COLO829 (cell line): Measurements from ENCODE around the gene NEB.

ENCODE experiments used
- DNase-seq: peaks from one replicate; pipeline ENCODE4 v3.0.0; 2012; ENCODE audit warnings: low spot score

Gene NEB

DNA sequence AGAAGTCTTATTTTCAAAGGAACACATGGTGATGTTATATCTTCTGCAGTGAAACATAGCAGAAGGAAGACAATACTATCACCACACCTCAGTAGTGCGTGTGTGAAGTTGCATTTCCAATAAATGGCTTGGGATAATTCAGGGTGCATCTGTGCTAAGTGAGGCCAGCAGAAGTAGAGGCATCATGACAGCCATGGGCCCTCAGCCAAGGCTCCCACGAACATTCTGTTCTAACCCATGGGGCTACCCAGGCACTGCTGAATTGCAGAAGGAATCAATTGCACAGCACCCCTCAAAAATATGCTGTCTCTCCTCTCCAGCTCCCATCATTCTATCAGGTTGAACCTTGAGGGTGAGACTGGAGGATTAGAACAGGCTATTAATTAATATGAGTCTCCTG is 185.1 kb downstream of the NEB start:
- DNase-seq, result no peak

DNA sequence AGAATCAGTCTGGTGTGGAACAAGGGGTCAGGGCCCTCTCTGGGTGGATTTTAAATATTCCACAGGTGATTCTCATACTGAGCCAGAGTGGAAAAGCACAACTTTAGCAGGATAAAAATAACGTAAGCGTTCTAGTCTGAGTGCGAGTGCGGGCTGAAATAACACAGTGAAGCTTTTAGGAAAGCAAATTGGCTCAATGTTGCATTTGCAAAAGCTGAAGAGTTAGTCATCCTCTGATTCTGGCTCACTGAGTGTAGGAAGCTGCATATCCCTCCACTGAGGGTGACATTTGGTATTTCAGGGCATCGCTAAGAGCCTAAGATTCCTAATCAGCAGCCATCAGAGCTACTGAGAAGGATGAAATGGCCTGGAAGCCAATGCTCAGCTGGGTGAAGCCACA is 189.8 kb downstream of the NEB start:
- no peak for DNase-seq

DNA sequence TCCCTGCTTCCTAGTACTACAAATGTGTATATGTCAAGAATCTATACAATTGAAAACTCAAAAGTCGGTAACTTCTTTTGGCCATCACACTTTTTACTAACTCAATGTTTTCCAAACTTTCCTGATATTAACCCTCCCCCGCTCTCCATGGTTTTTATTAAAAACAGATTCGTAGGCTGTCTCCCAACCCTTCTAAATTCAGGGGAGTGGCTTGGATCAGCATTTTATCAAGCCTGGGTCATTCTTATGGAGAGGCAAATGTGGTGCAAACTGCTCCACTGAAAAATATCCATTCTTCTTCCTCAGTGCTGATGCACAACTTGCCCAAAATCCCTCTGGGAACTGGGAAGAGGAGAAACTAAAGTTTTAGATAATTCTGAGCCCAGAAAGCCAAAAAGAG is 190.4 kb downstream of the NEB start:
- DNase-seq, result no peak

DNA sequence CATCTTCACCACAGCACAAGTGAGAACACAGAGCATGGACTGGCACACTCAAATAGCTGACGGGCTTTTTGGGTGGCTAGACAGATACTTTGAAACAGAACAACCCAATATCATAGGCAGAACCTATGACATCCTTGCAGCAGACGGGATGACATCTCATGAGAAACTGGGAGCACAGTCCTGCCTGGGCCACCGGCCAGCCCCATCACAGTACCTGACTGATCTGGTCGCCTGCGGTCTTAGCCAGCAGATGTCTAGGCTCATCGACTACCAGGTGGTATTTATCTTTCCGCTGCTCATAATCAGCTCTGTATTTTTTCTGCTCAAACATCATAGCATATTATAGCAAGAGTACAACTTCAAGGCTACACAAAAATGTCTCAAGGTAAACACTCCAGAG is 200.3 kb downstream of the NEB start:
- DNase-seq, result no peak

DNA sequence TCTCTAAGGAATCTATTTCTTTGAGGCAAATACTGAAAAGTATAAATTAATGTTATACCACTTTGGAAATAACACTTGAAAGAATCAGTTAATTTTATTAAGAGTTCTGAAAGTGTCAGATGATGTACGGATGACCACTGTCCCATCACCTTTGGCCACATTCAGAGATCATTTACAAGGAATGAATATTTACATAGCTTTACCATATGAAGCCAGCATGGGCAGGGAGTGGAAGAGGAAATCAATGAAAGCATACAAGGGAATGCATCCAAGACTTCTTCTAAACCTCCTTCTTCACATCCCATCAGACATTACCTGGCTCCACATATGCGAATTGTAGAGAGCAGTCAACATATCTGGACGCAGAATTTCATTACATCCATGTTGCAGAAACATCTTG is 201.1 kb downstream of the NEB start:
- no peak for DNase-seq

DNA sequence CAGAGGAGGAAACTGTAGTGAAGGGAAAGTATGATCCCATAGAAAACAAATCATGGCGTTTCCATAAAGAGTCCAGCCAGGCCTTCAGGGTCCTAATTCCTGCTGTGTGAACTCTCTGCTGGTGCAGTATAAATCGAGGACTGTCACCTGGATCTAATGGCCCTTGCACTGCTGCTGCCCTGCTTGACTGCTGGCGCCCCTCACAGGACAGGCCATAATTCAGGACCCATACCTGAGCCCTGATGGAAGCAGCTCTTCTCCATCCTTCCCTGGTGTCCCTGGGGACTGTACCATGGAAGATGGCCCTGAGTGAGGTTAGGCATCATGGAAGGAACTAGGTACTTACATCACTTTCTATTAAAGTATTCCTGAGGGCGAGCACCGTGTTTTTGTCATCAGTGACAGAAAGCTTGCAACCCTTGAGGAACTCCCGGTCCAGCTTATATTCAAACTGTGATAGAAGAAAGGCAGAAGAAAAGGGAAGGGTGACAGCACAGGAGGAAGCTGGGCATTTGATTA is 207.6 kb downstream of the NEB start:
- no peak for DNase-seq

DNA sequence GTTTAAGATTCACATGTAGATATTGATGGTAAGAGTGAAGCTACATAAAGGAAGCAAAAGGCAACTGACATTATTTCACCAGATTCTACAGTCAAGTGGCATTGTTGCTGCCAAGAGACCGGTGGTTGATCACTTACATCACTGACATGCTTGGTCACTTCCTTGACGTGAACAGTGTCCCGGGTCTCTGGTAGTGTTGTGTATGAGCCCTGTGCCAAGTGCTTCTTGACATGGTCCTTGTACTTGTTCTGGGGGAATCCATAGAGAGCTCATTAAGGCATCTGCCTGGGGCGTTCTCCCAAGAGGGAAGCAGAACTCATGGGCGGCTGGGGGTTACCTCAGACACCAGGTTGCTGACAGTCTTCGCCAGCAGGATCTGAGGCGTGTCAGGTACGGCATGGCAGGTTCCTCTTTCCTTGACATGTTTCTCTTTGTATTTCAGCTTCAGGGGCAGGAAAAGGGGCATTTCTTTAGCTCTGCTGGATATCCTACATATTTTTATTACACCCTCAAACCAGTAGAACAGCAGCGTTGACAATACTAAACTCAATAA is 208.4 kb downstream of the NEB start:
- DNase-seq, result no peak

DNA sequence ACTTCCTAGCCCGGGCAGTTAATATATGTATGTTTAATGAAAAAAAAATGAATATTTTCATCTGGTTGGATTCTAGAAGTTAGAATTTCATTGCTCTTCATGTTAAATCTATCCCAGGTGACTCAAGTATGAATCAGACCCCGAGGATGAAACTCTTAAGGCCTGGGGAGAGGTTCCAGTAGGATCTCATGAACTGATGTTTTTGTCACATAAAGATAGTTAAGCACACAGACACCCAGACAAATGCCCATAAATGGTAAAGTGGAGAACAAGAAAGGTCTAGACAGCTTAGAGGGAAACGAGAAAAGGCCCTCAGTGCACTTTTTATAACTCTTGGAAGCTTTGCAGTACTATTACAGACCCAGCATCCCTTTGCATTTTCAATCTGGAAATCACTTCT is 210.4 kb downstream of the NEB start:
- DNase-seq, result no peak

DNA sequence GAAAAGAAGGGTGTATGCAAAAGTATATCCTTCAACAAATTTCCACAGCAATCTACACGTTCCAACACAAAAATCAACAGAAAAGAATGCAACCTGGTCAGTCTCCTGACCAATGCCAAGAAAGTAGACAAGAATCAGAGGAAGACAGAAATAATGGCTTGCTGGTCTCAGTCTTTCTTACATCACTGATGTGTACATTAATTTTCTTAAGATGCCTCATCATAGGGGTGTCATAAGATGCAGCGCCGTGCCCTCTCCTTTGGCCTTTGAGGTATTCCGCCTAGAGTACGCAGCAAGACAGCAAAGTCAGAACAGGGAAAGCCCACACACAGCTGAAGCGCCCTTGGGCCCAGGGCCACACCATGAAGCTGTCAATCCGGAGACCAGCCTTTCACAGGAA is 211.7 kb downstream of the NEB start:
- DNase-seq, result no peak

DNA sequence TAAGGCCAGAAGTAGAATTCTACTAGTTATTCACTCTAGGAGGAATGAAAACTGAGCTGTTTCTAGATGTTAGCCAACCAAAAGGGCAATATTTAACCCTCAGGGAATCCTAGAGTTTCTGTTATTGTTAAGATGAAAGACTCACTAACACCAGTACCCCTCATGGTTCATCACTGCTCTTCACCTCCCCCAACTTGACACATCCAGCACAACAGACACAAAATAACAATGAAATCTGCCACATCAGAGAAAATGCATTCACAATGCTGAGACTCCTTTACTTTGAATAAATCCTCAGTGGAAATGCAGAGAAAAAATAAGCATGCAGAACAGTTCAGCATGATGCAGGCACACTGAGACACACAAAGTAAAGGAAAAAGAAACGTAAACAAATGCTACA is 213.3 kb downstream of the NEB start:
- no peak for DNase-seq

DNA sequence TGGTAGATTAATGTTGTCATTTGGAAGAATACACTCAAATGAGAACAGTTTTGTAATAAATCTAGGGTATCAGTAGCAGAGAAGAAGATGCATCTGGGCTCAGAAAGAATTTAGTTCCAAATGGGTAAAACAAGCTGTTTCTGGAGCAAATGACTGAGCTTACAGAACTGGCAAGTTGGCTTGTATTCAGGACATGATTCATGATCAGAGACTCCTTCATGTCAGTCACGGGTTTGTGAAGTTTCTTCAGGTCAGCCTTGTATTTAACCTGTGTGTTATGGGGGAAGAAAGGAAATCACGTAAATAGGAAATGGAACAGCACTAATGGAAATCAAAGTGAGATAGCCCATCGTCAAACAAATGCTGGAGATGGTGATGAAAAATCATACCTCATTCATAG is 215.5 kb downstream of the NEB start:
- DNase-seq, result no peak

DNA sequence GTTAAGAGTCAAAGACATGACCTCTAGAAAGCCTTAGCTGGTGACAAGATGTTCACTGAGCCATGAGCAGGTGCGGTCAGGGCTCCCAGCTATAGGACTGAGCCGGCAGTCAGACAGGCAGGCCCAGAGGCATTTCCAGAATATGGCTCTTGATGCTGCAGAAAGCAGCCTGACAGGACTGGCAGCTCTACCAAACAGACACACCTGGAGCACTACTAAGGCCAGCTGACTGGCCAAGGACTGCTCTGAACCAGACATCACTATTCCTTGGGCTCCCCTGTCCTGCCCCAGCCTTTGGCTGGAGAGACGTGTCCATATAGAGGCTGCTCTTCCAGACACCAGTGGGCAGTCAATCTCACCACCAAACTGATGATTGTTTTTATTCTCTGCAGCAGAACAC is 225.8 kb downstream of the NEB start:
- no peak for DNase-seq

DNA sequence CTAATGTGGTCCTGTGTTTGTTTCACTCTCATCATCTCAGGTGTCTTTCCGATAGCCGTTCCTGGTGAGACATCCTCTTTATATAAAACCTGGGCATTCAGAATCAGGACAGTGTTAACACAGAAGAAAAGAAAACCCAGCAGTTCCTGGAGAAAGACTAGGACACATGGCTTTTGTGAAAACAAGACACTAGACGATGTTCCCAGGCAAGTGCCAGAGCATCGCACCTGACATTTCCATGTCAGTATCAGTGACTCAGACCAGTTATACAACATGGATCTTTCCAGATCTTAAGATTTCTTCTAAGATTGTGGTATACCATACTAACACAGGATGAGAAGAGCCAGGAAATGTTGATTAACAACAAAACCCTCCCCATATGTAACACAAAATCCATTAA is 228.1 kb downstream of the NEB start:
- no peak for DNase-seq

DNA sequence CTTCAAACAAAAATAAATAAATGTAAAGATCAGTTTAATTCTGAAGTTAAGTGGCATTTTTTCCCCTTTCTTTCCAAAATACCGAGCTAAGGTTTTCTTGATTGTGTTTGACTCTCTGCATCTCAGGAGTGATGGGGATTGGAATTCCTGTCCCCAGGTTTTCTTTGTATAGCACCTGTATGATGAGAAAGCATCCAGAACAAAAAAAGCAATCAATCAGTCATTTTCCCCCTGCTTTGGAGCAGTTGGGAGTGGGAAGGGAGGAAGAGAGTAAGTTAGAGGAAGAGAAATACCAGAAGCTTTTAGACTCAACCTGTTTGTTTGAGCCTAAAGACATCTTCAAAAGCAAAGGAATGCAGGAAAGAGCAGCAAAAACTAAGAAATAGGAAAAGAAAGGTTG is 236.1 kb downstream of the NEB start:
- no peak for DNase-seq

DNA sequence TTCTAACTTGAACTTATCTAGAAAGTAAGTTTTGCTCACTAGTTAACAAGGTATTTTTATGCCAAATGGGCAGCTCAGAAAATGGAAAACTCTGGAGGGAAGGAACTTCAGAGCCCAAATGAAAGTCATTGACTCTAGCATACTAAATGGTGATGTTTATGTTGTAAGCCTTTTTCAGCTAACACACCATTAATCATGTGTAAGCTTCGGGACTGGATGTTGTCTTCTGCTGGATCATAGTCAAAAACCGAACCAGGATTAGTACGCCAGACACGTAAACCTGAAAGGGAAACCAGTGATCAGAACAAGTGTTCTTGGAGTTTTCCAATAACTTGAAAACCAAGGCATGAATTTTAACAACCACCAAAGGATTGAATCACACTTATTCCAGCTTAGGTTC is 242.8 kb downstream of the NEB start:
- no peak for DNase-seq

DNA sequence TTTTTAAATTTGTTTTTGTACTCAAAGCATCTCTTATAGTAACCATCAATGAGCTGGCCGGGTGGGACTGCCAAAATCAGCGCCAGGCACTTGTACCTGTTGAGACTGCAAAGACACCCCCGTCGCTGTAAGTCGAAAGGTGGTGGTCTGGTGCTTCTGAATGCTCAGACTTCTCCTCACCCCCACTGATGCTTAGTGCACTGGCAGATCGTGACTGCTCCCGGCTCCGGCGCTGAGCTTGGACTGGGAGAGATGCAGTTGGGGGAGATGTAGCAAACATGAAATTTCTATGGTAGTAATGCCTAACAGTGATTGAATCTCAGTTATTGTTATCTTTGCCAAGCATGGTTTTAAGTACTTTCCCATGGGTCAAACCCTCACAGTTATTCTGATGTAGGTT is 244.0 kb downstream of the NEB start:
- no peak for DNase-seq

DNA sequence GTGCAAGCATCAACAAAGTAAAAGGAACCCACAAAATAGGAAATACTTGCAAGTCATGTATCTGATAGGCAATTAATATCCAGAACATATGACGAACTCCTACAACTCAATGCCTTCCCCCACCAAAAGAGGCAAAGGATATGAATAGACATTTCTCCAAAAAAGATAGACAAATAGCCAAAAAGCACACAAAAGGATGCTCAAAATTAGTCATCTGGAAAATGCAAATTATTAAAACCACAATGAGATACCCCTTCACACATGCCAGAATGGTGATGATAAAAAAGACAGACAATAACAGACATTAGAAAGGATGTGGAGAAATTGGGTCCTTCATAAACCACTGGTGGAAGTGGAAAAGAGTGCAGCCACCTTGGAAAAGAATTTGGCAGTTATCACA is 248.2 kb downstream of the NEB start:
- DNase-seq, result no peak

DNA sequence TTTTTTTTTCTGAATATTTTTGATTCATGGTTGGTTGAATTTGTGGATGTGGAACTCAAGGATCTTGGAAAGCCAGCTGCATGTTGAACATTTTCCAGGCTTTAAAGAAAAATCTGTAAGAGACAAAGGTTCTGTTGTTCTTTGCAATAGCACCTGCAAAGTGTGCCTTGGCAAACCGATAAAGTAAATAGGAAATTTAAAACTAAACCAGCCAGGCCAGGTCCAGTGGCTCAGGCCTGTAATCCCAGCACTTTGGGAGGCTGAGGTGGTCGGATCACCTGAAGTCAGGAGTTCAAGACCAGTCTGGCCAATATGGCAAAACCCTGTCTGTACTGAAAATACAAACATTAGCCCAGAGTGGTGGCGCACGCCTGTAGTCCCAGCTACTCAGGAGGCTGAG is 250.2 kb downstream of the NEB start:
- no peak for DNase-seq

DNA sequence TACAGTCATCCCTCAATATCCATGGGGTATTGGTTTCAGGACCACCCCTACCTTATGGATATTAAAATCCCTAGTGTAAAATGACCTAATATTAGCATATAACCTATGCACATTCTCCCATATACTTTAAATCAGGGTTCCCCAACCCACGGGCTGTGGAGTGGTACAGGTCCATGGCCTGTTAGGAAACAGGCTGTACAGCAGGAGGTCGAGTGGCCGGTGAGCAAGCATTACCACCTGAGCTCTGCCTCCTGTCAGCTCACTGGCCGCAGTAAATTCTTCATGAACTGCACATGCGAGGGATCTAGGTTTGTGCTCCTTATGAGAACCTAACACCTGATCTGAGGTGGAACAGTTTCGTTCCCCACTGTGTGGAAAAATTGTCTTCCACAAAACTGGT is 250.7 kb downstream of the NEB start:
- DNase-seq, result no peak

DNA sequence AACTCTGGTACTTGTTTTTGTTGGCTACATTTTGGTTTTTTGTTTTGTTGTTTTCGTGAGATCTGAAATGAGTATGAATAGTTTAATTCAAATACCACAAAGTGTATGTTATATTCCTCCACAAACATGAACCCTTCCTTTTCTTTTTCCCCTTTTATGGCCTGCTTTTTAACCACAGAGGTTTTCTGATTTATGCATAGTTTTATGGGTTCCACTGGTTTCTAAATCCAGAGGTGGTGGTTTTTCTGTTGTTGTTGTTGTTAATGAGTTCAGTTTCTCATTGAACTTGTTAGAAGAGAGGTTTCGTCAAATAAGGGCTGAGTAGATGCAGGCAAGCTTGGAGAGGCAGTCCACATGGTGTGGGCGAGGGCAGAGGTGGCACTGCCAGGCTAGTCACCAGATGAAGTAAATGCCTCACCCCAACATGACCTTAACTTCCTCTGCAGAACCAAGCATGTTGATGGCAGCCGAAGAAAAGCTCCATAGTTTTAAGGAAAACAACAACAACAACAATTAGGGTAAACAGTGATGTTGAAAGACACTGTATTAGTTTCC is 252.0 kb downstream of the NEB start:
- no peak for DNase-seq

DNA sequence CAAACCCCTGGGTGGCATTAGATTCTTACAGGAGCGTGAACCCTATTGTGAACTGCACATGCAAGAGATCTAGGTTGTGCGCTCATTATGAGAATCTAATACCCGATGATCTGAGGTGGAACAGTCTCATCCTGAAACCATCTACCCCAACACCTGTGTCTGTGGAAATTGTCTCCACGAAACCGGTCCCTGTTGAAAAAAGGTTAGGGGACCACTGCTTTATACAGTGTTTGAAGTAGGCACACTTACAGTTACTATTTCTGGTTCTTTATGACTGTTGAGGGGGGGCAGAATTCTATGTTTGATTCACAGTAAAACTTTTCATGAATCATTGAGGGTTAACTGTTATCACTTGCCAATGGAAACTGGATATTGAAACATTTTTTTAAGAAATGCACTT is 252.5 kb downstream of the NEB start:
- no peak for DNase-seq

DNA sequence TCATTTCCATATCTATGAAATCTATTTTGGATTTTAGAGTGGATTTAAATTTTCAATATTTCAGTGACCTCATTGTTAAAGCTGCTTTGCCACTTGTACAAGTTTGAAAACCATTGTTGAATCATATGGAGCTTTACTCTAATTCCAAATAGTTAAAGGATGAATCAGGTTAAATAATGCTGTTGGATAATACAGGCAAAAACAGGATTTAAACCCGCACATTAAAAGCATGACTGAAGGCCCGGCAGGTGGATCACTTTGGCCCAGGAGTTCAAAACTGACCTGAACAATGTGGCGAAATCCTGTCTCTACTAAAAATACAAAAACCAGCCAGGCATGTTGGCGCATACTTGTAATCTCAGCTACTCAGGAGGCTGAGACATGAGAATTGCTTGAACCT is 256.3 kb downstream of the NEB start:
- no peak for DNase-seq

DNA sequence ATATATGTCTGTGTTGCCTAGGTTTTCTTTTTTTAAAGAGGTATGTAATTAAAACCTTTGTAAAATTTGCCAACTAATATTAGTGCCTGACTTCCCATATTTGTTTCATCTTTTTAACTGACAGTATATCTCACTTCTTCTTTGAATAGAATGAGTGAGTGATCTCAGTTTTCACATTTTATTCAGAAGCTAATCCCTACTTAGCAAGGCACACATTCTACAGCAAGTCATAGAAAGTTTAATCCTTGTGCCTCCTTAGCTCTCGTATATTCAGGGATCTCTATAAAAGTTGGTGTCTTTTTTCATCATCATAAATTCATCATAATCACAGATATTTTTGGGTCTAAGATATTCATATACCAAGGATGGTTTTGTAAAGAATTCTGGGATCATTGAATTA is 258.0 kb downstream of the NEB start:
- no peak for DNase-seq

DNA sequence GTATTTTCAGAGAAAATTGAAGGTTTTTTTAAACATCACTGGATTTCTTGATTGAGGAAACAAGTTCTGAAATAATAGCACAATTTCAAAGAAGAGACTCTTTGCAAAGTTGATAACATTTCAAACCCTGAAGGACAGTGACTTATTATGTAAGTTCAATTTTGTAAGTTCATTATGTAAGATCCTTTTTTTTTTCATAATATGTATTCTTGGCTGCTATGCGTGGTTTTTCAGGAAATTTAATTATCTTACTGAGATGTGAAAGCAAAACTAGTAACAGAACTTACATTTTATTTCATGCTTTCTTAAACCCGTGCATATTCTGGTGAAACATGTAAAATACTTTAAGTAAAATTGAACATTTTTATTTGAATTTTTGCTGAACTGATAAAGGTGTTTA is 259.2 kb downstream of the NEB start:
- DNase-seq, result no peak

DNA sequence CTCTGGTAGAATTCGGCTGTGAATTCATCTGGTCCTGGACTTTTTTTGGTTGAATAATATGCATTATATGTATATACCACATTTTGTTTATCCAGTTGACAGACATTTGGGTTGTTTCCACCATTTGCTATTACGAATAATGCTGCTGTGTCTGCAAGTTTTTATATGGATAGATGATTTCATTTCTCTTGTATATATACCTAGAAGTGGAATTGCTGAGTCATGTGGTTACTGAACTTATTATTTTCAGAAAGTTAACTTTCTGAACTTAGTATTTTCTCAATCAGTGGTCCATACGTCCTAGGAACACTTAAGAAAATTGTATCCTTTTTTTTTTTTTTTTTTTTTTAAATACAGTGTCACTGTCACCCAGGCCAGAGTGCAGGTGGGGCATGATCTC is 261.3 kb downstream of the NEB start:
- no peak for DNase-seq
